ENCODE results near the gene F5. TPM values are rescaled to one million over a fixed set of nuclear protein-coding genes. Genes with fewer than 3 reads are reported as not detected.

The F5 gene
- total and polyA plus RNA-seq, 2 of the 13 experiments (the other 11 are each of a cell fraction or from before 2014, with no cell fraction given), result 38.3 to 64.0 TPM

DNA sequence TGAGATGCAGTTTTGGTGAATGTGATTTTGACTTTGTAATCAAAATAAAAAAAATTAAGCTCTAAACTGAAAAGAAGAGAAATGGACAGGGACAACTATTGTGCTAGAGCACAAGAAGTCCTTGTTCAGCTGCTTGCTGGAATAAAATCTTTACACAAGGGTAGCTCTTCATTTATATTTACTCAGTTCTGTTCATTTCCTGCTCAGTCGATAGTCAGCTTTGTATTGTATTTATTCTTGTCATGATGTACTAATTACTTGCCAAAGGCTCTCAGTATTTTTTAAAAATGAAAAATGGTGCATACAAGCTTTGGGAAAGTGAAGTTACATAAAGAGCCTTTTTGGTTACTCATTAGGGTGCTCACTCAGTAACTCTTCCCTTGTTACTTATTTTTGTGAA lies 17.8 kb downstream of the F5 start (continued):
- TF ChIP-seq DMTF1 (CRISPR knock-in tag; IDR thresholded peaks at IDR 0.05) (no peak), HOXA7 (CRISPR knock-in tag; IDR thresholded peaks at IDR 0.05) (no peak), SNAPC5 (CRISPR knock-in tag; IDR thresholded peaks at IDR 0.05; ENCODE audit: borderline replicate concordance) (no peak), IKZF1 (IDR thresholded peaks at IDR 0.05) (no peak), MED1 (CRISPR knock-in tag; IDR thresholded peaks at IDR 0.05) (peak; percentile 72; the same call in 1 of the 2 replicates), ATF1 (CRISPR knock-in tag; IDR thresholded peaks at IDR 0.05) (peak; percentile 15; the same call in 1 of the 2 replicates), RCOR2 (CRISPR knock-in tag; IDR thresholded peaks at IDR 0.05) (0 out of 2 replicates have a peak, but pooled peaks have one; percentile 21), KMT2A (CRISPR knock-in tag; IDR thresholded peaks at IDR 0.05) (no peak), MXD3 (CRISPR knock-in tag; IDR thresholded peaks at IDR 0.05) (no peak), NFIC (IDR thresholded peaks at IDR 0.05; ENCODE audit: low read length) (peak; percentile 55; the same call in 1 of the 2 replicates), SIN3B (IDR thresholded peaks at IDR 0.05; ENCODE audit: low read length) (no peak), ONECUT2 (CRISPR knock-in tag; IDR thresholded peaks at IDR 0.05) (0 out of 2 replicates have a peak, but pooled peaks have one; percentile 22), ZNF724P (CRISPR knock-in tag; IDR thresholded peaks at IDR 0.05; ENCODE audit: borderline replicate concordance) (no peak), ELF1 (CRISPR knock-in tag; IDR thresholded peaks at IDR 0.05) (no peak), HIVEP1 (CRISPR knock-in tag; IDR thresholded peaks at IDR 0.05) (no peak), FOXP1 (IDR thresholded peaks at IDR 0.05) (no peak), FOXP1 (CRISPR knock-in tag; IDR thresholded peaks at IDR 0.05) (peak; percentile 30; the same call in 1 of the 2 replicates), MIXL1 (CRISPR knock-in tag; IDR thresholded peaks at IDR 0.05) (peak; percentile 44; the same call in 1 of the 2 replicates), ZNF512B (CRISPR knock-in tag; IDR thresholded peaks at IDR 0.05; ENCODE audit: borderline replicate concordance) (no peak), FOXJ3 (CRISPR knock-in tag; IDR thresholded peaks at IDR 0.05; ENCODE audit: borderline replicate concordance) (peak; percentile 18; the same call in 1 of the 2 replicates)

Measured in HepG2 (cell line).